ENCODE measurements around the gene TGFBR1.
"Not testable (repeated sequence)": the region's sequence is repeated elsewhere in the genome, so short reads cannot be mapped to it uniquely, and the experiment has no call there.

The TGFBR1 gene

DNA sequence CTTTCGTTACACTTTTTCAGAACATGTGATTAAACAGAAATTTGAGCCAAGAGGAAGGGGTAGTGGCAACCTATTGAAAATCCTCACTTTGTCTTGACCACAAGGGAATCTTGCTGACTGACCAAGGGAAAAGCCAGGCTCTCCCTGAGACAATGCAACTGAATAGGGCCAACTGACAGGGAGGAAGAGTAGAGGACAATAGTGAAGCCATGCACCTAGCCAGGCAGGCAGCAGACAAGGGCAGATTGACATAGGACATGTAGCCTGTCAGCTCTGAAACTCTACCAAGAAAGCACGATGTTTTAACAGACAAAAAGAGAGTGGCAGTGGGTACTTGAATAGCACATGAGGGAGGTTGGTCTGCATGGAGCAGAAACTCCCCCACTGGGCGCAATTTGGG lies 8.5 kb upstream of the TGFBR1 start:
- no peak for TF ChIP-seq CTCF (IDR thresholded peaks at IDR 0.05; ENCODE audit: insufficient read depth, low read depth, low read length, missing control alignments)
- DNase-seq (ENCODE audit: low read depth) = no peak
- H3K4me3 ChIP-seq (ENCODE audit: low read depth, low read length) = no peak overlapping the region

- not testable (repeated sequence) for H3K4me3 ChIP-seq (ENCODE audit: low read depth, low read length); DNase-seq (ENCODE audit: low read depth)
Measured at GRCh38 chr9:99099806-99100585, 4.9 kb upstream of the TGFBR1 start.

DNA sequence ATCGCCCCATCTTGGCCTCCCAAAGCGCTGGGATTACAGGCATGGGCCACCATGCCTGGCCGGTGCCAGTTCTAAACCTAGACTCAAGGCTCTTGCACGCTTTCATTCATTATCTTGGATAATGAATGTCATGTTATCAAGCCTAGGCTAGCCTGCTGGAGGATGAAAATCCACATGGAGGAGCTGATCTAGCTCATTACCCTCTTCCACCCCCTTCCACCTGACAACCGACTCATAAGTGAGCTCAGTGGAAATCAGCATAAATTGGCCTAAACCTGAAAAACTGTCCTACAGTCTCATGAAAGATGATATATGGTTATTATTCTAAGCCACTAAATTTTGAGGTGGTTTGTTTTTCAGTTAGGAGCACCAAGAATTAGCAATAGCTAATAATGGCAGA lies 3.6 kb upstream of the TGFBR1 start:
- DNase-seq (ENCODE audit: low read depth) = no peak
- no peak overlapping the region for H3K4me3 ChIP-seq (ENCODE audit: low read depth, low read length)
- TF ChIP-seq CTCF (IDR thresholded peaks at IDR 0.05; ENCODE audit: insufficient read depth, low read depth, low read length, missing control alignments) = no peak

- H3K4me3 ChIP-seq (ENCODE audit: low read depth, low read length) = no peak overlapping the region
- DNase-seq (ENCODE audit: low read depth) = no peak
- no peak for TF ChIP-seq CTCF (IDR thresholded peaks at IDR 0.05; ENCODE audit: insufficient read depth, low read depth, low read length, missing control alignments)
Measured at GRCh38 chr9:99101812-99102211, 3.1 kb upstream of the TGFBR1 start.

- no peak for TF ChIP-seq CTCF (IDR thresholded peaks at IDR 0.05; ENCODE audit: insufficient read depth, low read depth, low read length, missing control alignments)
- DNase-seq (ENCODE audit: low read depth) = no peak
- H3K4me3 ChIP-seq (ENCODE audit: low read depth, low read length) = no peak overlapping the region
Measured at GRCh38 chr9:99103054-99103895, 1.6 kb upstream of the TGFBR1 start.

DNA sequence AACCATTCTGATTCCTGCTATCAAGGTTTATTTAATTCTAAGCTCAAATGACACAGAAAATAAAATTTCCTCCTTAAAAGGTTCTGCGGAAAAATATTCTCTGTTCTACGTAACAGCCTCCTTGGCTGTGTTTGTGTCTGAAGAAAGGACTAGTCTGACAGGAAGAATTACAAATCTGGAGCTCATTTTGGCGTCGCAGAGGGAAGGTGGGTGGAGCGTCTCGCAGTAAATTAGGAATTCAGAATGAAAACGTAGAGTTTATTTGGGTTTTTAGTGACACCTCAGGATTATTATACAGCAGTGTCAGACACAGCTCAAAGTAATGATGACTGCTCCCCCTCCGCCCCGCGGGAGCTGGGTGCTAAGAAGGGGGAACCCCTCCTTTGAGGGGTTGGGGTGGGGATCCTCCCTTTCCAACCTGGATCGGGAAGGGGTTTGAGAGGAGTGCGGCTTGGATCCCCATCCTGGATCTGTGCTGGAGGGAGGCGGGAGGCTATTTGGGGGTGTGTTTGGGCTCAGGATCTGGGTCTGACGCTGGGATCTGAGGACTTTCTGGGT lies 933 bp upstream of the TGFBR1 start:
- H3K4me3 ChIP-seq (ENCODE audit: low read depth, low read length) = peak overlapping the region; percentile 61
- no peak for DNase-seq (ENCODE audit: low read depth)
- no peak for TF ChIP-seq CTCF (IDR thresholded peaks at IDR 0.05; ENCODE audit: insufficient read depth, low read depth, low read length, missing control alignments)
